Gastrocnemius medialis (tissue), 4 donors: ENCODE results near the gene DGKH.

Experiments used
- POLR2A ChIP-seq, 2 donors: fragments of 450-650 bp; IDR thresholded peaks; one replicate each; pipeline ENCODE4 v1.6.1; 2017; ENCODE audit warnings: antibody characterized with exemption in 2 of 2, mild to moderate bottlenecking in 2 of 2, moderate library complexity in 2 of 2
- TF ChIP-seq, protein P1 (sequence below), 5 experiments: fragments of 450-650 bp in 3 of 5; fragments of 200-600 bp in 2 of 5; sonication (generic) in 2 of 5; IDR thresholded peaks in 4 of 5; conservative IDR thresholded peaks in 1 of 5; 1 replicate in 4 of 5; 2 replicates in 1 of 5; pipeline ENCODE4 v1.5.1; 2016 to 2019; ENCODE audit warnings: antibody characterized with exemption in 5 of 5, mild to moderate bottlenecking in 3 of 5, moderate library complexity in 3 of 5

DNA sequence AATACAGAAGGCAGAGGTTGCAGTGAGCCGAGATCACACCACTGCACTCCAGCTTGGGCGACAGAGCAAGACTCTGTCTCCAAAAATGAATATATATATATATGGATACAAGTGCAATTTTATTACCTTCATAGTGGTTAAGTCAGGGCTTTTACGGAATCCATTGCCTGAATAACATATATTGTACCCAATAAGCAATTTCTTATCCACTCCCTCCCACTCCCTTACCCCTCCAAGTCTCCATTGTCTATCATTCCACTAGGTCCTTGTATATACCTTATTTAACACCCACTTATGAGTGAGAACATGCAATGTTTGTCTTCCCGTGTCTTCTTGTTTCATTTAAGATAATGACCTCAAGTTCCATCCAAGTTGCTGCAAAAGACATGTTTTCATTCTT, 175.2 kb downstream of the DGKH start:
- TF ChIP-seq, protein P1, sequence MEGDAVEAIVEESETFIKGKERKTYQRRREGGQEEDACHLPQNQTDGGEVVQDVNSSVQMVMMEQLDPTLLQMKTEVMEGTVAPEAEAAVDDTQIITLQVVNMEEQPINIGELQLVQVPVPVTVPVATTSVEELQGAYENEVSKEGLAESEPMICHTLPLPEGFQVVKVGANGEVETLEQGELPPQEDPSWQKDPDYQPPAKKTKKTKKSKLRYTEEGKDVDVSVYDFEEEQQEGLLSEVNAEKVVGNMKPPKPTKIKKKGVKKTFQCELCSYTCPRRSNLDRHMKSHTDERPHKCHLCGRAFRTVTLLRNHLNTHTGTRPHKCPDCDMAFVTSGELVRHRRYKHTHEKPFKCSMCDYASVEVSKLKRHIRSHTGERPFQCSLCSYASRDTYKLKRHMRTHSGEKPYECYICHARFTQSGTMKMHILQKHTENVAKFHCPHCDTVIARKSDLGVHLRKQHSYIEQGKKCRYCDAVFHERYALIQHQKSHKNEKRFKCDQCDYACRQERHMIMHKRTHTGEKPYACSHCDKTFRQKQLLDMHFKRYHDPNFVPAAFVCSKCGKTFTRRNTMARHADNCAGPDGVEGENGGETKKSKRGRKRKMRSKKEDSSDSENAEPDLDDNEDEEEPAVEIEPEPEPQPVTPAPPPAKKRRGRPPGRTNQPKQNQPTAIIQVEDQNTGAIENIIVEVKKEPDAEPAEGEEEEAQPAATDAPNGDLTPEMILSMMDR (IDR thresholded peaks at IDR 0.05 in 4 of 5, conservative IDR thresholded peaks at IDR 0.05 in 1 of 5): no peak
- TF ChIP-seq POLR2A (IDR thresholded peaks at IDR 0.05): no peak
